Measurements from ENCODE around the gene MYL9.

- TF ChIP-seq CTCF (IDR thresholded peaks at IDR 0.05) (no peak), POLR2AphosphoS5 (IDR thresholded peaks at IDR 0.05) (no peak), POLR2A (IDR thresholded peaks at IDR 0.05) (no peak), EP300 (IDR thresholded peaks at IDR 0.05; ENCODE audit: low read depth) (no peak)
Observed at GRCh38 chr20:36572701-36573102, 31.4 kb downstream of the MYL9 start.

Measured in transverse colon (tissue), 4 donors.